Cardiac muscle cell (in vitro differentiated cells and primary cell): ENCODE measurements around the gene AP3M1. TPM values are rescaled to one million over a fixed set of nuclear protein-coding genes. Genes with fewer than 3 reads are reported as not detected.

Experiments
- DNase-seq, 2 donors: peaks; one replicate each; pipeline versions ENCODE4 v3.0.0 to v3.0.0-alpha.2; 2010 to 2017; ENCODE audit warnings: low read depth in 1 of 2, low spot score in 1 of 2
- H3K27ac ChIP-seq: fragments of 200-600 bp; sonication (generic); 2 replicates; pipeline ENCODE4 v1.5.1; 2016
- H3K27me3 ChIP-seq: fragments of 200-600 bp; sonication (generic); 2 replicates; pipeline ENCODE4 v1.6.0; 2016; ENCODE audit warnings: control low read depth
- H3K36me3 ChIP-seq: fragments of 200-600 bp; sonication (generic); 2 replicates; pipeline ENCODE4 v1.5.1; 2016; ENCODE audit warnings: control low read depth
- H3K4me1 ChIP-seq: fragments of 200-600 bp; sonication (generic); 2 replicates; pipeline ENCODE4 v1.8.1; 2017; ENCODE audit warnings: low read depth, mild to moderate bottlenecking, mixed run types
- H3K4me3 ChIP-seq: fragments of 200-600 bp; sonication (generic); 2 replicates; pipeline ENCODE4 v1.5.1; 2016; ENCODE audit warnings: mild to moderate bottlenecking
- H3K9me3 ChIP-seq: fragments of 200-600 bp; sonication (generic); 2 replicates; pipeline ENCODE4 v1.5.1; 2017; ENCODE audit warnings: low read depth, mild to moderate bottlenecking, control low read depth
- polyA plus RNA-seq: library from polyadenylated mRNA; unstranded; fragments of >200 nt; fragmentation: Nextera tagmentation; extraction: Ambion mirVana; gene quantifications from 2 replicates; pipeline ENCODE4 v1.2.1, GENCODE V29; 2016
- total RNA-seq: library from RNA; depleted of rRNA; stranded (reverse); fragments of >200 nt; gene quantifications from 2 replicates; pipeline ENCODE4 v1.2.3, GENCODE V29; 2016
- TF ChIP-seq, protein P1 (sequence below): IDR thresholded peaks from 2 replicates; pipeline ENCODE4 v1.5.1; 2012; ENCODE audit warnings: low read depth, mild to moderate bottlenecking, low read length

The AP3M1 gene
- total and polyA plus RNA-seq, 2 experiments from 2014 or later, result 21.8 to 43.8 TPM

DNA sequence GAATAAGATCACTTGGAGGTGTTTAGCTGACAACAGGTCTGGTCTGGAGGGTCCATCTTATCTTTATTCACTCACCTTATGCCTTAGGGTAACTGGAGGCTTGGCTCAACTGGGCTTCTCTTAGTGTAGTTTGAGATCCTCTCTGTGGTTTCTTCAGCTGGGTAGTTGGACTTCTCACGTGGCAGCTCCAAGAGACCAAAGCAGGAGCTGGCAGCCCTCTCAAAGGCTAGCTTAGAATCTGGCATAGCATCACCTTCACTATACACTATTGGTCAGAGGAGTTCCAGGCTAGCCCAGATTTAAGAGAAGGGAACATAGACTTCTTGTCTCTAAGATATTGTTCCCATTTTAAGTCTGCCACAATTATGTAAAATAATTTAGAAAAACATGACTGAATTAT, 16.8 kb upstream of the AP3M1 start:
- no peak overlapping the region for H3K4me3 ChIP-seq
- no peak overlapping the region for H3K27ac ChIP-seq
- H3K9me3 ChIP-seq, result no peaks in the 10 kb centered on the region
- TF ChIP-seq, protein P1, sequence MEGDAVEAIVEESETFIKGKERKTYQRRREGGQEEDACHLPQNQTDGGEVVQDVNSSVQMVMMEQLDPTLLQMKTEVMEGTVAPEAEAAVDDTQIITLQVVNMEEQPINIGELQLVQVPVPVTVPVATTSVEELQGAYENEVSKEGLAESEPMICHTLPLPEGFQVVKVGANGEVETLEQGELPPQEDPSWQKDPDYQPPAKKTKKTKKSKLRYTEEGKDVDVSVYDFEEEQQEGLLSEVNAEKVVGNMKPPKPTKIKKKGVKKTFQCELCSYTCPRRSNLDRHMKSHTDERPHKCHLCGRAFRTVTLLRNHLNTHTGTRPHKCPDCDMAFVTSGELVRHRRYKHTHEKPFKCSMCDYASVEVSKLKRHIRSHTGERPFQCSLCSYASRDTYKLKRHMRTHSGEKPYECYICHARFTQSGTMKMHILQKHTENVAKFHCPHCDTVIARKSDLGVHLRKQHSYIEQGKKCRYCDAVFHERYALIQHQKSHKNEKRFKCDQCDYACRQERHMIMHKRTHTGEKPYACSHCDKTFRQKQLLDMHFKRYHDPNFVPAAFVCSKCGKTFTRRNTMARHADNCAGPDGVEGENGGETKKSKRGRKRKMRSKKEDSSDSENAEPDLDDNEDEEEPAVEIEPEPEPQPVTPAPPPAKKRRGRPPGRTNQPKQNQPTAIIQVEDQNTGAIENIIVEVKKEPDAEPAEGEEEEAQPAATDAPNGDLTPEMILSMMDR, result no peak
- peaks cover 10% of the 10 kb centered on the region for H3K4me1 ChIP-seq
- no peak for DNase-seq
- H3K36me3 ChIP-seq, result no peaks in the 10 kb centered on the region
- H3K27me3 ChIP-seq, result no peaks in the 10 kb centered on the region

DNA sequence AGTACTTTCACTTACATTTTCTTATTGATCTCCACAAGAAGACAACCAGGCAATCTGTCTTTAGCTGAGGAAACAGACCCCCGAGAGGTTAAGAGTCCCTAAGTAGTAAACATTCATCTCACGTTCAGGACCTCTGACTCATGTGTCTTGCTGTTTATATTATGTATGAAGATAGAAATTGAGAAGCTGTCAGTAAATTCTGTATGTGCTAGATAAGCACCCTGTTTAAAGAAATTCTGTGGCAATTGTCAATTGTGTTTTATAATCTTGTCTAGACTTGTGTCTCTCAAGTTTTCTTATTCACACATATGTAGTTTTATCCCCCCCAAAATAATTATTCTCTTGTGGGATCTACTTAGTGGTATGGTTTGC, 14.9 kb upstream of the AP3M1 start:
- Histone ChIP-seq H3K4me3 (no peak overlapping the region), H3K27me3 (no peaks in the 10 kb centered on the region), H3K36me3 (no peaks in the 10 kb centered on the region), H3K4me1 (no peaks in the 10 kb centered on the region), H3K27ac (no peak overlapping the region), H3K9me3 (no peaks in the 10 kb centered on the region)
- TF ChIP-seq, protein P1, result no peak
- DNase-seq, result no peak

DNA sequence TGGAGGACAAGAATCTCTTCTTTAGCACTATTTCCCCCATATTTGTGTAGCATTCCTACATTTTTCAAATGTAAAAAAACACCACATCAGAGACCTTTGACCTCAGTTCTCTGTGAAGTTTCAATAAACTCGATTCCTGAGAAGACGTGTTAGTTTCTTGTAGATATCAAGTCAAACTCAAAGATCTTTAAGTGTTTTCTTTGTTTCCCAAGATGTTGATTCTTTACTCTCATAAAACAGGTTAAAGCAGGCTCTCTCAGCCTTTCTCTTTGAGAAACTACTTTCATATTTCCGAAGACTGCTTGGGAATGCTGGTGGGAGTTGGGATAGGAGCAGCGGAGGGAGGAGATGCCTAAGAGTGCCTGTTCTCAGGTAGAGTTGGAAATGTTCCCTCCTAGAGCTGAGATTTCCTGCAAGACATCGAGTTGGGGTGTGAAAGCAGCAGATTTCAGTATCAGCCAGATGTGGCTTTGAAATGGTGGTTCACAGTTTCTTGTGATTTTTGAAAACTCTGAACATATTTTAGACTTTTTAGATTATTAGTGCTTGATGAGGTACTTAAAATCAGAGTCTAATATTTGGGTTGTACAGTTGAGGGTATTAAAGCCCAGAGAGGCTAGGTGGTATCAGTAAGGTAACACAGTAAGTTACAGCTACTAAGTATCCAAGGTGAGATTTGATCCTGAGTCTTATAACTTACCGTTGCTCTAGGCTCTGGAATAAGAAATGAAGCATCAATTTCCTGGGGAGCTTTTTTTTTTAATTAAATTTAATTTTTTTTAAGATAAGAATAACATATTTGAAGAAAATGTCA, 14.3 kb upstream of the AP3M1 start:
- H3K4me3 ChIP-seq, result no peak overlapping the region
- TF ChIP-seq, protein P1, result no peak

DNA sequence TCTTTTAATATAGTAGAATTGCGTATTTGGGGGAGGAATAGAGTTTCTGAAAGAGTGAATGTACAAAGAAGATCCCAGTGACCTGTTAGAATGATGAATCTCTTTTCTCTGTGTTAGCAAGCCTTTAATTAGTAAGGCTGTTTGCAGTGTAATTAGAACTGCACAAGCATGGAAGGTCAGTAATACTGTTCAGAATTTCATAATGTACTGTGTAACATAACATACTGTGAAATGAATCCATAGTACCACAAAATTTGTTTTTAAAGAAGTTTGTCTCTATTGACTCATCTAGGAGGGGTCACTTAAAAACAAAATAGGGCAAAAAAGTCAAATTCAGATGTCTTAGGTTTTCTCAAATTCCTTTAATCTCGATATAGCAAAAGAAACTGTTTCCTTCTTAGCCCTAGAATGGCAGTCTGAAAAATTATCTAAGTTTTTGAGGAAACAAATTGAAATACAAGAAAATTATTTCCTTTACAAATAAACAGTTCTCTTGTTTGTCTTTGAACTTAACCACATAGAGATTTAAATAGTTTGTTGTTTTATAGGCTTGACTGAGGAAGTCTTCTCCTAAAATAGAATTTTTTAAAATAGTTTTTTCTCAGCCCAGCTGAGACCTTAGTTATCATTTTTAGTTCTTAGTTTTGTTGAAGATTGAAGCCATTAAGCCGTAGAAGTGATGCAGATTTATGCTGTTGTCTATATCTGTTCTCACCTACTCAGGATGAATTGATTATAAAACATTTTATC, 12.9 kb upstream of the AP3M1 start:
- Histone ChIP-seq H3K36me3 (no peaks in the 10 kb centered on the region), H3K27ac (no peak overlapping the region), H3K27me3 (no peaks in the 10 kb centered on the region), H3K4me1 (no peaks in the 10 kb centered on the region), H3K4me3 (no peak overlapping the region), H3K9me3 (no peaks in the 10 kb centered on the region)
- DNase-seq, result no peak
- TF ChIP-seq, protein P1, result no peak

More for the DNA sequence above, 14.3 kb upstream of the AP3M1 start:
- Histone ChIP-seq H3K9me3 (no peaks in the 10 kb centered on the region), H3K27ac (no peak overlapping the region), H3K27me3 (no peaks in the 10 kb centered on the region), H3K36me3 (no peaks in the 10 kb centered on the region), H3K4me1 (no peaks in the 10 kb centered on the region)
- DNase-seq, result no peak

DNA sequence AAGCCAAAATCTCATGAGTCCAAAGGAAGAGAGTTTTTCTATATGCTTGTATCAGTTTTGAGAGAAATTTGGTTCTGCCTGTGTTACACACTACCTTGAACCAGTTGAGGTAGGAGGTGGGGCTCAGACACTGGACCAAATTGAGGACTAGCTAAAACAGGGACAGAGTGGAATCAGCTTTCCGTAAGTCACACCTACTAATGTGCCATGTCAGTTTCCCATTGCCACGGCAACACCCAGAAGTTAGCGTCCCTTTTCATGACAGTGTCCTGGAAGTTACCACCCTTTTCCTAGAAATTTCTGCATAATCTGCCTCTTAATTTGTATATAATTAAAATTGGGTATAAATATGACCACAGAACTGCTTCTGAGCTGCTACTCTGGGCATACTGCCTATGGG, 9.4 kb upstream of the AP3M1 start:
- Histone ChIP-seq H3K4me3 (no peak overlapping the region), H3K36me3 (no peaks in the 10 kb centered on the region), H3K27me3 (no peaks in the 10 kb centered on the region), H3K4me1 (peaks cover 11% of the 10 kb centered on the region), H3K27ac (no peak overlapping the region), H3K9me3 (no peaks in the 10 kb centered on the region)
- TF ChIP-seq, protein P1, result no peak
- DNase-seq, result no peak
